WI38 (cell line): ENCODE data around the gene MYCBPAP.

Experiments used
- H3K4me3 ChIP-seq: 2 replicates; pipeline ENCODE4 v1.5.1; 2011; ENCODE audit warnings: low read depth, mild to moderate bottlenecking, control low read depth, low read length
- CTCF ChIP-seq: IDR thresholded peaks from 2 replicates; pipeline ENCODE4 v1.5.1; 2012; ENCODE audit warnings: low read depth, mild to moderate bottlenecking, control low read depth, low read length

Gene MYCBPAP

GRCh38 chr17:50551433-50551815, 43.2 kb downstream of the MYCBPAP start:
- no peak overlapping the region for H3K4me3 ChIP-seq
- TF ChIP-seq CTCF: no peak

- H3K4me3 ChIP-seq: no peak overlapping the region
- TF ChIP-seq CTCF: no peak
Measured at GRCh38 chr17:50551884-50552283, 43.6 kb downstream of the MYCBPAP start.

GRCh38 chr17:50554201-50554600, 46.0 kb downstream of the MYCBPAP start:
- TF ChIP-seq CTCF: no peak
- no peak overlapping the region for H3K4me3 ChIP-seq

GRCh38 chr17:50556803-50557202, 48.6 kb downstream of the MYCBPAP start:
- H3K4me3 ChIP-seq: no peak overlapping the region
- no peak for TF ChIP-seq CTCF

GRCh38 chr17:50557630-50558029, 49.4 kb downstream of the MYCBPAP start:
- no peak overlapping the region for H3K4me3 ChIP-seq
- TF ChIP-seq CTCF: no peak

- no peak overlapping the region for H3K4me3 ChIP-seq
- TF ChIP-seq CTCF: no peak
Measured at GRCh38 chr17:50558091-50558490, 49.9 kb downstream of the MYCBPAP start.

- no peak for TF ChIP-seq CTCF
- H3K4me3 ChIP-seq: no peak overlapping the region
Measured at GRCh38 chr17:50558581-50558940, 50.3 kb downstream of the MYCBPAP start.
